Measurements from ENCODE around the gene ULK4.
A peak's percentile ranks its signal among the peaks of the same experiment; 100 is the strongest.
"Not testable (repeated sequence)": the region's sequence is repeated elsewhere in the genome, so short reads cannot be mapped to it uniquely, and the experiment has no call there.

The ULK4 gene
- total RNA-seq: 29.9 to 35.9 reads per million in 2 donors

GRCh38 chr3:41961751-41962679 is at the start of gene ULK4:
TSS of gene ULK4 (minus strand) at chr3:41962103. CDS start at chr3:41954759, 7,344 bp downstream.
- peak; percentile 82 to 99 (median 91) for DNase-seq

GRCh38 chr3:42010530-42010929 is 48.6 kb upstream of the ULK4 start:
- DNase-seq: no peak

- DNase-seq: no peak
Measured at GRCh38 chr3:42009456-42009855, 47.6 kb upstream of the ULK4 start.

- DNase-seq: no peak
Measured at GRCh38 chr3:42007785-42008184, 45.9 kb upstream of the ULK4 start.

GRCh38 chr3:42005401-42005800 is 43.5 kb upstream of the ULK4 start:
- no peak for DNase-seq

GRCh38 chr3:42002790-42003189 is 40.9 kb upstream of the ULK4 start:
- no peak for DNase-seq

GRCh38 chr3:42001777-42002176 is 39.9 kb upstream of the ULK4 start:
- no peak for DNase-seq

- no peak for DNase-seq
Measured at GRCh38 chr3:41999909-42000308, 38.0 kb upstream of the ULK4 start.

- DNase-seq: no peak
Measured at GRCh38 chr3:41997702-41998550, 36.0 kb upstream of the ULK4 start.

- no peak for DNase-seq
Measured at GRCh38 chr3:41991437-41991836, 29.5 kb upstream of the ULK4 start.

GRCh38 chr3:41989518-41989917 is 27.6 kb upstream of the ULK4 start:
- no peak for DNase-seq

GRCh38 chr3:41987627-41988026 is 25.7 kb upstream of the ULK4 start:
- DNase-seq: no peak

GRCh38 chr3:41986561-41986960 is 24.7 kb upstream of the ULK4 start:
- no peak for DNase-seq

- no peak for DNase-seq
Measured at GRCh38 chr3:41985018-41985417, 23.1 kb upstream of the ULK4 start.

GRCh38 chr3:41983091-41983490 is 21.2 kb upstream of the ULK4 start:
- not testable (repeated sequence) for DNase-seq

- DNase-seq: not testable (repeated sequence)
Measured at GRCh38 chr3:41977401-41977800, 15.5 kb upstream of the ULK4 start.

GRCh38 chr3:41975416-41976103 is 13.7 kb upstream of the ULK4 start:
- no peak for DNase-seq

GRCh38 chr3:41974223-41974622 is 12.3 kb upstream of the ULK4 start:
- DNase-seq: no peak

GRCh38 chr3:41972802-41973201 is 10.9 kb upstream of the ULK4 start:
- no peak for DNase-seq

- DNase-seq: no peak
Measured at GRCh38 chr3:41966206-41966605, 4.3 kb upstream of the ULK4 start.

- no peak for DNase-seq
Measured at GRCh38 chr3:41963823-41964222, 1.9 kb upstream of the ULK4 start.

- peak; percentile 41 to 78 (median 54) for DNase-seq
Measured at GRCh38 chr3:41960826-41961750, 815 bp downstream of the ULK4 start.

Data from T-helper 2 cell (primary cell).